Measurements from ENCODE around the gene LEKR1. TPM values are rescaled to one million over a fixed set of nuclear protein-coding genes. Genes with fewer than 3 reads are reported as not detected.

LEKR1 gene
- total and polyA plus RNA-seq, 2 donors (not counting 1 experiment from before 2014, with no cell fraction given), result 0.94 to 4.7 TPM

- Mint-ChIP-seq H3K4me1 (peaks cover 51% of the 10 kb centered on the region), H3K4me3 (no peak overlapping the region), H3K9me3 (ENCODE audit: insufficient read depth) (no peaks in the 10 kb centered on the region), H3K27ac (no peak overlapping the region), H3K27me3 (no peaks in the 10 kb centered on the region)
- Histone ChIP-seq H3K36me3 (replicated peaks in 1 of 2; ENCODE audit: control extremely low read depth in 1 of 2, control insufficient read depth in 1 of 2, extremely low read depth in 1 of 2, insufficient read depth in 2 of 2, low read length in 1 of 2) (no peaks in the 10 kb centered on the region), H3K4me2 (replicated peaks; ENCODE audit: low read depth, low read length, poor library complexity, severe bottlenecking) (no peak overlapping the region), H3K4me3 (ENCODE audit: control extremely low read depth in 1 of 5, extremely low read depth in 1 of 5, insufficient read depth in 1 of 5, low read depth in 2 of 5, low read length in 4 of 5) (no peak overlapping the region), H3K4me1 (ENCODE audit: control insufficient read depth in 2 of 2, insufficient read depth in 2 of 2, low read length in 2 of 2) (peaks cover 36 to 43% of the 10 kb centered on the region in 2 donors), H3K27me3 (replicated peaks in 1 of 4; ENCODE audit: control extremely low read depth in 1 of 4, control insufficient read depth in 3 of 4, insufficient read depth in 4 of 4, low read length in 3 of 4) (no peaks in the 10 kb centered on the region), H3K9me3 (ENCODE audit: control extremely low read depth in 1 of 3, control insufficient read depth in 2 of 3, insufficient read depth in 1 of 3, low read length in 2 of 3) (peaks cover 0 to 1% (median 0%) of the 10 kb centered on the region in 3 donors), H3K27ac (ENCODE audit: low read length in 2 of 2) (no peak overlapping the region), H2AFZ (ENCODE audit: insufficient read depth, low read depth, low read length, poor library complexity, severe bottlenecking) (peak overlapping the region; percentile 43), H4K20me1 (ENCODE audit: control insufficient read depth, insufficient read depth, low read length, poor library complexity, severe bottlenecking) (no peaks in the 10 kb centered on the region), H3K9ac (ENCODE audit: low read length) (no peak overlapping the region), H3K79me2 (ENCODE audit: control insufficient read depth, insufficient read depth, low read length) (no peaks in the 10 kb centered on the region)
- WGBS (ENCODE audit: insufficient coverage), result no CpG with 5 or more reads among the region's 1 CpG
- ChIA-PET POLR2A (no interaction called here), CTCF (interaction anchor here (0.6 to 1.3 kb wide), 3 partner anchors 15 to 134 kb away, joined by 3 to 4 read pairs (median 3); no protein-coding TSS in a partner anchor)
- DNase-seq (no peak), ATAC-seq (ENCODE audit: low read depth) (no peak)
- no peak for TF ChIP-seq CTCF (IDR thresholded peaks at IDR 0.05)
- TF ChIP-seq EZH2 (IDR thresholded peaks at IDR 0.05; ENCODE audit: borderline replicate concordance, insufficient read depth, low read depth, low read length, poor library complexity, severe bottlenecking), result no peak
- intact Hi-C loops (cut with micrococcal nuclease), result loop anchor here (10.0 kb wide), 1 partner anchor 491 kb away; no protein-coding TSS in a partner anchor
These were observed 149.6 kb downstream of the LEKR1 start for GRCh38 chr3:156975721-156976120.

GRCh38 chr3:156976933-156977332 lies 150.8 kb downstream of the LEKR1 start:
- H3K79me2 ChIP-seq (ENCODE audit: control insufficient read depth, insufficient read depth, low read length), result no peaks in the 10 kb centered on the region
- ChIA-PET CTCF (interaction anchor here (1.0 kb wide), 1 partner anchor 104 kb away, joined by 3 read pairs; no protein-coding TSS in a partner anchor), POLR2A (no interaction called here)
- H3K9ac ChIP-seq (ENCODE audit: low read length), result no peak overlapping the region
- no peak for ATAC-seq (ENCODE audit: low read depth)
- intact Hi-C loops (cut with micrococcal nuclease), result loop anchor here (10.0 kb wide), 1 partner anchor 492 kb away; no protein-coding TSS in a partner anchor
- Mint-ChIP-seq H3K4me1 (peaks cover 51% of the 10 kb centered on the region), H3K9me3 (ENCODE audit: insufficient read depth) (no peaks in the 10 kb centered on the region), H3K27ac (peak overlapping the region; percentile 89), H3K4me3 (peak overlapping the region; percentile 49), H3K27me3 (no peaks in the 10 kb centered on the region)
- H3K27me3 ChIP-seq (replicated peaks in 1 of 4; ENCODE audit: control extremely low read depth in 1 of 4, control insufficient read depth in 3 of 4, insufficient read depth in 4 of 4, low read length in 3 of 4), result no peaks in the 10 kb centered on the region
- DNase-seq, result no peak
- no peaks in the 10 kb centered on the region for H3K36me3 ChIP-seq (replicated peaks in 1 of 2; ENCODE audit: control extremely low read depth in 1 of 2, control insufficient read depth in 1 of 2, extremely low read depth in 1 of 2, insufficient read depth in 2 of 2, low read length in 1 of 2)
- TF ChIP-seq CTCF (IDR thresholded peaks at IDR 0.05), result no peak
- no peak for TF ChIP-seq EZH2 (IDR thresholded peaks at IDR 0.05; ENCODE audit: borderline replicate concordance, insufficient read depth, low read depth, low read length, poor library complexity, severe bottlenecking)
- 100% methylated on average over 2 of the region's 4 CpGs for WGBS (ENCODE audit: insufficient coverage)
- peaks cover 0 to 1% (median 0%) of the 10 kb centered on the region in 3 donors for H3K9me3 ChIP-seq (ENCODE audit: control extremely low read depth in 1 of 3, control insufficient read depth in 2 of 3, insufficient read depth in 1 of 3, low read length in 2 of 3)
- H2AFZ ChIP-seq (ENCODE audit: insufficient read depth, low read depth, low read length, poor library complexity, severe bottlenecking), result peak overlapping the region; percentile 3
- no peaks in the 10 kb centered on the region for H4K20me1 ChIP-seq (ENCODE audit: control insufficient read depth, insufficient read depth, low read length, poor library complexity, severe bottlenecking)
- peaks cover 36 to 43% of the 10 kb centered on the region in 2 donors for H3K4me1 ChIP-seq (ENCODE audit: control insufficient read depth in 2 of 2, insufficient read depth in 2 of 2, low read length in 2 of 2)
- H3K27ac ChIP-seq (ENCODE audit: low read length in 2 of 2), result no peak overlapping the region
- H3K4me3 ChIP-seq (ENCODE audit: control extremely low read depth in 1 of 5, extremely low read depth in 1 of 5, insufficient read depth in 1 of 5, low read depth in 2 of 5, low read length in 4 of 5), result no peak overlapping the region
- no peak overlapping the region for H3K4me2 ChIP-seq (replicated peaks; ENCODE audit: low read depth, low read length, poor library complexity, severe bottlenecking)
